Adrenal gland (tissue), 12 donors: ENCODE measurements around the gene KCNIP2. TPM values are rescaled to one million over a fixed set of nuclear protein-coding genes. Genes with fewer than 3 reads are reported as not detected.

ENCODE experiments used
- polyA plus RNA-seq, 3 donors: library from polyadenylated mRNA; stranded (reverse); fragments of 200-250 nt in 2 of 3; fragments of 350-450 nt in 1 of 3; fragmentation: Illumina TruSeq in 1 of 3; extraction: RNeasy Lipid Tissue Mini Kit (QIAGEN cat#74804) in 1 of 3; gene quantifications; one replicate each; pipeline ENCODE4 v1.2.3, GENCODE V29; 2013 to 2014
- total RNA-seq, 9 donors: library from RNA; depleted of rRNA in 4 of 9; stranded (reverse); fragments of >200 nt in 4 of 9; fragments of 120-200 nt in 1 of 9; fragmentation: NEBNext Ultra II Directional in 1 of 9; extraction: Animal tissue kit (Norgen Biotek cat#: 25700) in 1 of 9; gene quantifications; one replicate each; pipeline versions ENCODE4 v1.1.0 to v1.2.4, GENCODE V29; 2013 to 2023
- donor health status: healthy with polysubstance abuse.
- donor health status: Bipolar disorder and iron deficiency.
- donor health status: DM: yes; HTN: yes; CAD: no.
- donor health status: DM: no; HTN: no; CAD: no.
- donor health status: DM: no; HTN: no; CAD: no.
- donor health status: DM: yes; HTN: yes; CAD: no.

The KCNIP2 gene
- total and polyA plus RNA-seq, 12 donors, result 2.2 to 23.0 (median 4.6) TPM; not detected in 1

Other genes with a start within 250 kb of the KCNIP2 start
- gene FBXW4, start 148.6 kb downstream of the KCNIP2 start, total RNA-seq, result 10 to 100 TPM; 34.4 to 81.7 (median 60.8) TPM
- 10 to 100 TPM; 51.1 to 80.0 (median 55.2) TPM for gene FBXW4, start 148.6 kb downstream of the KCNIP2 start, polyA plus RNA-seq
- gene FGF8, start 67.7 kb downstream of the KCNIP2 start, total RNA-seq, result not detected
- gene FGF8, start 67.7 kb downstream of the KCNIP2 start, polyA plus RNA-seq, result not detected
- gene NPM3, start 60.4 kb downstream of the KCNIP2 start, total RNA-seq, result 10 to 100 TPM; 20.6 to 51.5 (median 40.4) TPM
- gene NPM3, start 60.4 kb downstream of the KCNIP2 start, polyA plus RNA-seq, result 10 to 100 TPM; 14.7 to 23.8 (median 19.8) TPM
- gene OGA, start 25.4 kb downstream of the KCNIP2 start, total RNA-seq, result 100 to 1,000 TPM in 2 of 9 donors, 10 to 100 TPM in 7; 32.8 to 119 (median 76.6) TPM
- gene OGA, start 25.4 kb downstream of the KCNIP2 start, polyA plus RNA-seq, result 10 to 100 TPM; 55.4 to 81.2 (median 65.5) TPM
- gene ARMH3, start 212.4 kb upstream of the KCNIP2 start, total RNA-seq, result 10 to 100 TPM; 12.6 to 29.7 (median 18.2) TPM
- gene ARMH3, start 212.4 kb upstream of the KCNIP2 start, polyA plus RNA-seq, result 10 to 100 TPM; 13.9 to 23.1 (median 16.7) TPM
- 10 to 100 TPM; 17.2 to 46.0 (median 25.1) TPM for gene HPS6, start 221.5 kb upstream of the KCNIP2 start, total RNA-seq
- gene HPS6, start 221.5 kb upstream of the KCNIP2 start, polyA plus RNA-seq, result 10 to 100 TPM in 1 of 3 donors, 1 to 10 TPM in 2; 4.5 to 13.0 (median 9.5) TPM